Measurements from ENCODE around the gene PNPT1.
"Not testable (repeated sequence)": the region's sequence is repeated elsewhere in the genome, so short reads cannot be mapped to it uniquely, and the experiment has no call there.

The PNPT1 gene

DNA sequence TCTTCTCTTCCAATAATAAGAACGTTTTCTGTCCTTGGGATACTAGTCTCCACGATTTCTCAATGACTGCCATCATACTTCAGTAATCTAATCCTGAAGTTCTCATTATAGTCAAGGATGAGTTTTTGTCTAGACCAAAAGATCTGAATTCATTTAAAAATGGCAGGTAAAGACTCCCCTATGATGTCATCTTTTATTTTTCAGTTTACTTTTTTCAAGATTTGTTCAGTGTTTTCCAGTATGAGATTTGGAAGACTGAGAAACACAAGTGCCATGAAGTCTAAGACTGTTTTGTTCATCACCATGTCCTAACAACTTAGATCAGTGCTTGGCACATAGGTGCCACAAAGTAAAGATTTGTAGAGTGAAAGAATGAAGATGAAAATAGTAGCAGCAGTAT lies 40.4 kb downstream of the PNPT1 start:
- no peak for DNase-seq

DNA sequence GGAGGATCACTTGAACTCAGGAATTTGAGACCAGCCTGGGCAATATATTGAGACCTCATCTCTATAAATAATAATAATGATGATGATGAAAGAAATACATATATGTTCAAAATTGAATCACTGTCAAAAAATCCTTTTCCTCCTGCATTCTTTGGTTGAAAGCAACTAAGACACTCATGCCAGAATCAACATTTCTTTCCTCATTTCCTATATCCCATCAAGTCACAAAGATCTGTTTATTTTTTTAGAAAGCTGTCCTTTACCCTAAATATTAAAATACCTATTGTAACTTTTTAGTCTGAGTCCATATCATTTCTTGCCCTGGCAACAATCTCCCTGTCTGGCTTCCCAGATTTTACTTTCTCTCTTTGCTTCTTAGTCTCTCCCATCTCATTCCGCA lies 44.4 kb downstream of the PNPT1 start:
- no peak for DNase-seq

GRCh38 chr2:55636831-55637230 lies 56.8 kb downstream of the PNPT1 start:
- no peak for DNase-seq

GRCh38 chr2:55628931-55629330 lies 64.7 kb downstream of the PNPT1 start:
- no peak for DNase-seq

GRCh38 chr2:55627915-55628314 lies 65.7 kb downstream of the PNPT1 start:
- no peak for DNase-seq

DNA sequence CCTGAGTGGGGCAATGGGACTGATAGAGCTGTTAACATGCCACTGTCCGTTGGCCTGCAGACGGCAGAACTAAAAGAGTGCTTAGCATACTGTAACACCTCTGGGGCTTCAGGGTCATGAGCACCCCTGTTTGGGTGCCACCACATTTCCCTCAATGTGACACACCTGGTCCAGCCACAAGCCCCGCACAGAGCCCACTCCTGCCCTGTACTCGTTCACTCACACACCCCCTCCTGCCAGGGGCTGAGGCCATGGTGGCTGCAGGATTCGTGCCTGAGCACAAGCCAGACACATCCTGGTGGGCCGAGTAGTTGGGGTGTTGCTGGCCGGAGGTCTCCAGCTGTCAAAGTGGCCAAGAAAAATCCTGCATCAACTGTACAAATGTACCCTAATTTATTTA lies 71.8 kb downstream of the PNPT1 start:
- DNase-seq: no peak

GRCh38 chr2:55620123-55620779 lies 73.4 kb downstream of the PNPT1 start:
- peak; percentile 8 to 16 for DNase-seq

DNA sequence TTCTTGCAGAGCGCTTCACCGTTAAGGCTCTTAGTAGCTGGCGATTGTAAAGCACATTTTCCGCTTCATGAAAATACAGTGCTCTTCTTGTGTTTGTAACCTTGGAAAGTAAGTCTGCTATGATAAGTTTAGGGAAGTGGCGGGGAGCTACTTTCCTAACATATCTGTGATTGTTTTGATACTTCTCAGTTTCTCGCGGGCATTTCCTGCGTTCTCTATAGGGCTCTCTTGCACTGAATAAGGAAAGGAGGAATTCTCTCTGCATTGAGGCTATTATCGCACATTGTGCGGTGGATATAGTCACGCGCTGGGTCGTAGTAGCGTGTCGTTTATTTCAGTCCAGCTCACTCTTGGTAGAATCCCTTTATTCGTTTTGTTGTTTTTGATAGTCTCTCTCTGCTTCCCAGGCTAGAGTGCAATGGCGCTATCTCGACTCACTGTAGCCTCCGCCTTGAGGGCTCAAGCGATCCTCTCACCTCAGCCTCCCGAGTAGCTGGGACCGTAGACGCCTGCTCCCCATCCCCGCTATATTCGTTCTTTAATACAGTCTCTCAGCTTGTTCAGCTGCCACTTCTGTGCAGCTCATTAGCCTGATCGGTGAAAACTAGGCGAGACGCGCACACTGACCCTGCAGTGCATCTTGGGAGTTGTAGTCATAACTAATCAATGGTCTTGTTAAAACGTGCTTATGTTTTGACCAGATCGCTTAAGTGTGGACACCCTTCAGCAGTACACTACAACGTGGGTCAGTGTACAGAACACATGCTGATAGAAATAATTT lies 75.2 kb downstream of the PNPT1 start:
- DNase-seq: peak; percentile 47 to 48

DNA sequence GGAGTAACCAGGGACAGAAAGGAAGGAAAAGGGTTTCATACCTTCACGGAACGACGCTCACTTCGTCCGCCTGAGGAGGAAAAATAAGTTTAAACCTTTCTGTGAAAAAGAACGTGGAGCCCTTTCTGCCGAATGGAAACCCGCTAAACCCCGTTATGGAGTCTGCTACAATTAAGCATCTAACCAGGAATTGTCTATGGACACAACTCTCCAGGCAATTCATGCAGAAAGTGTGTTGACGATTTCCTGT lies 75.7 kb downstream of the PNPT1 start:
- no peak for DNase-seq

- DNase-seq: peak; percentile 96 to 98
Measured at GRCh38 chr2:55617175-55618024, 76.2 kb downstream of the PNPT1 start, which contains the start of gene PPP4R3B. Gene PPP4R3B, minus strand, starts transcription at chr2:55617622. Its CDS starts 337 bp downstream, at chr2:55617285.

- DNase-seq: peak; percentile 65 to 69
Measured at GRCh38 chr2:55616551-55617174, 77.0 kb downstream of the PNPT1 start.

GRCh38 chr2:55611997-55612396 lies 81.6 kb downstream of the PNPT1 start:
- DNase-seq: no peak

- no peak for DNase-seq
Measured at GRCh38 chr2:55610954-55611743, 82.5 kb downstream of the PNPT1 start.

DNA sequence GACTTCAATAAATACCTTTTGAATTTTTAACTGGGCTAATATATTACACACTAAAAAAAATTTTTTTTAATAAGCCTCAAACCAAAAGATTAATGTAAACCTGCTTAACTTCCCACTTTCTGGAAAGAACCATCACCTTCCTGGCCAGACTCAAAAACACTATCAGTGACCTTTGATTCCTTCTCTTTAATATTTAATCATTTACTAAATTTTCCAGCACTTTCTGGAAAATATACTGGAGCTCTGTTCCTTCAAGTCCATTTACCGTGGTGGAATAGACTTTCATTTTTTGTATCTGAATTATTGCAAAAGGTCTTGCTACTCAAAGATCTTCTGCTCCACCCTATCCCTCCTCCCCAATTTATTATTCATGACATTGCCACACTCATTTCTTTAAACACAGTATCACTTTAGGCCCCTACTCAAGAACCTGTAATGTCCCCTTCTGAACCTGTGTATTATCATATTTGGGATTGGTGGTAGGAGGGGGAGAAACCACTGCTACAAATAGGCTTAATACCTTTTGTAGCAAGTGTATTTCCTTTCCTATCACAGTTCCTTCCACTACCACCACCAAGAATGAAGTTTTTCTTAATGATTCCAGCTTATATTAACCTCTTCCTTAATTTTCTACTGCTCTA lies 83.6 kb downstream of the PNPT1 start:
- DNase-seq: no peak

GRCh38 chr2:55609193-55609794 lies 84.3 kb downstream of the PNPT1 start:
- DNase-seq: no peak

GRCh38 chr2:55607717-55608116 lies 85.9 kb downstream of the PNPT1 start:
- no peak for DNase-seq

GRCh38 chr2:55604027-55604565 lies 89.5 kb downstream of the PNPT1 start:
- no peak for DNase-seq

DNA sequence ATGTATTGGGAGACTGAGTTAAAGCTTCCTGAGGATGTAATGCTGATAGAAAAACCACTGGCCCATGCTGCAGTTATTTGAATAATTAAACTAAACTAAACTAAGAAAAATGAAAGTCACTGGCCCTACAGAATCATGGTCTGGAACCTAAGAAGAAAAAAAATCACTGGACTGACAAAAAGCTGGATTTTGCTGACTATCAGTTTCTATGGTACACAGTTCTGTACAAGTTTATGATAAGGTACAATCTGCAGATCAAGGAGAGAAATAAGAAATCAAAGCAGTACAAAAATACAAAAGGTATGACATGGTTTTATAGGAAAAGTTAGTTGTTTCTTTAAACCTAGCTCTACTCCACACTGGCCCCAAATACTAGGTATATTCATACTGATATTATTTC lies 91.8 kb downstream of the PNPT1 start:
- no peak for DNase-seq

- no peak for DNase-seq
Measured at GRCh38 chr2:55598056-55598795, 95.4 kb downstream of the PNPT1 start.

GRCh38 chr2:55596795-55597194 lies 96.8 kb downstream of the PNPT1 start:
- not testable (repeated sequence) for DNase-seq
